GM13976 (cell line): ENCODE measurements around the gene PRDX2.
A peak's percentile ranks its signal among the peaks of the same experiment; 100 is the strongest.

Experiments
- DNase-seq: peaks from one replicate; pipeline ENCODE4 v3.0.0; 2012; ENCODE audit warnings: low spot score
- in situ Hi-C: fragments of 300-500 bp; cut with MboI; formaldehyde crosslinking; loops from one replicate; pipeline ENCODE4 v1.12.0; 2022; ENCODE audit warnings: low sequenced_read_pairs, mixed read lengths, inconsistent platforms; ENCODE audit not compliant: unreplicated experiment
- TF ChIP-seq, protein P1 (sequence below): IDR thresholded peaks from 2 replicates; pipeline ENCODE4 v1.5.1; 2012; ENCODE audit warnings: borderline replicate concordance, mild to moderate bottlenecking; ENCODE audit not compliant: insufficient read depth; ENCODE audit errors: extremely low read depth, missing control alignments, control extremely low read depth

Gene PRDX2

DNA sequence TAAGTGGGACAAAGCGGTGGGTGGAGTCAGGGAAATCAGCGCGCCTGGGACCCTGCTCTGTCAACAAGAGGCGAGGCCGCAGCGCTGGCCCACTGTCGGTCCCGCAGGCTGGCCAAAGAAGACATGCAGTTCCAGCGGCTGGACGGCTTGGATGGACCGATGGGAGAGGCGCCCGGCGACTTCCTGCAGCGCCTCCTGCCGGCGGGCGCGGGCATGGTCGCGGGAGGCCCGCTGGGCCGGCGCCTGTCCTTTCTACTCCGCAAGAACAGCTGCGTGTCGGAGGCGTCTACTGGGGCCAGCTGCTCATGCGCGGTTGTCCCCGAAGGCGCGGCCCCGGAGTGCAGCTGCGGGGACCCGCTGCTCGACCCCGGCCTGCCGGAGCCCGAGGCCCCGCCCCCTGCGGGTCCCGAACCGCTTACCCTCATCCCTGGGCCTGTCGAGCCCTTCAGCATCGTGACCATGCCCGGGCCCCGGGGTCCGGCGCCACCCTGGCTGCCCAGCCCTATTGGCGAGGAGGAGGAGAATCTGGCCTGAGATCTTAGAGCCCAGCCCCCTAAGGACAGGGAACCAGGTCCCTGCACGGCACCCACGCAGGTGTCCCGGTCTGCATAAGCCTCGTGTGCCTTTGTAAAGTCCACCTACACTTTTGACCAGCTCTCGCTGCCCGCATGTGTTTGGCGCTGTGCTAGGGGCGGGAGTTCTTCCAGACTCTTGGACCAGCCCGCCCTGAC lies 43.9 kb downstream of the PRDX2 start:
- TF ChIP-seq, protein P1, sequence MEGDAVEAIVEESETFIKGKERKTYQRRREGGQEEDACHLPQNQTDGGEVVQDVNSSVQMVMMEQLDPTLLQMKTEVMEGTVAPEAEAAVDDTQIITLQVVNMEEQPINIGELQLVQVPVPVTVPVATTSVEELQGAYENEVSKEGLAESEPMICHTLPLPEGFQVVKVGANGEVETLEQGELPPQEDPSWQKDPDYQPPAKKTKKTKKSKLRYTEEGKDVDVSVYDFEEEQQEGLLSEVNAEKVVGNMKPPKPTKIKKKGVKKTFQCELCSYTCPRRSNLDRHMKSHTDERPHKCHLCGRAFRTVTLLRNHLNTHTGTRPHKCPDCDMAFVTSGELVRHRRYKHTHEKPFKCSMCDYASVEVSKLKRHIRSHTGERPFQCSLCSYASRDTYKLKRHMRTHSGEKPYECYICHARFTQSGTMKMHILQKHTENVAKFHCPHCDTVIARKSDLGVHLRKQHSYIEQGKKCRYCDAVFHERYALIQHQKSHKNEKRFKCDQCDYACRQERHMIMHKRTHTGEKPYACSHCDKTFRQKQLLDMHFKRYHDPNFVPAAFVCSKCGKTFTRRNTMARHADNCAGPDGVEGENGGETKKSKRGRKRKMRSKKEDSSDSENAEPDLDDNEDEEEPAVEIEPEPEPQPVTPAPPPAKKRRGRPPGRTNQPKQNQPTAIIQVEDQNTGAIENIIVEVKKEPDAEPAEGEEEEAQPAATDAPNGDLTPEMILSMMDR, result peak; percentile 78
- in situ Hi-C loops, result no loop called here
- DNase-seq, result peak; percentile 88

DNA sequence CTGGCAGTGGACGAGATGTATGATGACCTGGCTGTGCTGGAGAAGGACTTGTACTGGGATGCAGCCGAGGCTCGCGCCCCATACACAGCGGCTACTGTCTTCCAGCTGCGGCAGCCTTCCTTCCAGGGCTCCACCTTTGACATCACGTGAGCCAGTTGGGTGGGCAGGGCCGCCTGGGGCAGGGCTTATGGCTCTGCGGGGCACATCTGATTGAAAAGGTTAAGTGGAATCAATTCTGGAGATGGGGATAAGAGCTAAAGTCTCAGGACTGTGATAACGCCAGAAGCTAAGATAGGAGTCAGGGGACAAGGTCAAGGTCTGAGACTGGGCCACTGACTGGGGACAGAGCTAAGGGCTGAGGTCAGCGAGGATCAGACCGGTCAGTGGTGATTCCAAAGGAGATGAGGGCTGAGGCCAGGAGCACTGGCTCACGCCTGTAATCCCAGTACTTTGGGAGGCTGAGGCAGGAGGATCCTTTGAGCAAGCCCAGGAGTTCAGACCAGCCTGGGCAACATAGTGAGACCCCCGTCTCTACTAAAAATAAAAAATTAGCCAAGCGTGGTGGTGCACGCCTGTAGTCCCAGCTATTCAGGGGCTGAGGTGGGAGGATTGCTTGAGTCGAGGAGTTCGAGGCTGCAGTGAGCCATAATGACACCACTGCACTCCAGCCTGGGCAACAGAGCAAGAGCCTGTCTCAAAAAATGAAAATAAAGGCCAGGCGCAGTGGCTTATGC lies 45.3 kb downstream of the PRDX2 start:
- in situ Hi-C loops, result no loop called here
- TF ChIP-seq, protein P1, result no peak
- no peak for DNase-seq

DNA sequence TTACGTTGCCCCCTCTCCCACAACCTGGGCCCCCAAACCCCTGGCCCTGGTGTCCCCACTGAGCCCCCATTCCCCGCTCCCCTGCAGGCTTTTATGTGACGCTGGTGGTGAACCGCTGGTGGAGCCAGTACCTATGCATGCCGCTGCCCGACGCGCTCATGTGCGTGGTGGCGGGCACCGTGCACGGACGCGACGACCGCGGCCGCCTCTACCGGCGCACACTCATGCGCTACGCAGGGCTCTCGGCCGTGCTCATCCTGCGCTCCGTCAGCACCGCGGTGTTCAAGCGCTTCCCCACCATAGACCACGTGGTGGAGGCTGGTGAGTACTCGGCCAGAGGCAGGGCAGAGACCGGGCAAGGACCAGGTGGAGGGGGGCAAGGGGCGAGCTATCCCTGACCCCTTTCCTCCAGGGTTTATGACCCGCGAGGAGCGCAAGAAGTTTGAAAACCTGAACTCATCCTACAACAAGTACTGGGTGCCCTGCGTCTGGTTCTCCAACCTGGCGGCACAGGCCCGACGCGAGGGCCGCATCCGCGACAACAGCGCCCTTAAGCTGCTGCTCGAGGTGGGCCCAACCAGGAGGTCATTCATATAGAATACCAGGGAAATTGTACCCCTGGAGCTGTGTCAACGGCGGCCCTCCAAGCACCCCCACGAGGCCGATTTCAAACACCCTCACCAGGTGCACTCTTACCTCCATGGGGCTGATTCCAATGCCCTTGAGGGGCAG lies 47.0 kb downstream of the PRDX2 start:
- no peak for DNase-seq
- in situ Hi-C loops, result no loop called here
- TF ChIP-seq, protein P1, result no peak

DNA sequence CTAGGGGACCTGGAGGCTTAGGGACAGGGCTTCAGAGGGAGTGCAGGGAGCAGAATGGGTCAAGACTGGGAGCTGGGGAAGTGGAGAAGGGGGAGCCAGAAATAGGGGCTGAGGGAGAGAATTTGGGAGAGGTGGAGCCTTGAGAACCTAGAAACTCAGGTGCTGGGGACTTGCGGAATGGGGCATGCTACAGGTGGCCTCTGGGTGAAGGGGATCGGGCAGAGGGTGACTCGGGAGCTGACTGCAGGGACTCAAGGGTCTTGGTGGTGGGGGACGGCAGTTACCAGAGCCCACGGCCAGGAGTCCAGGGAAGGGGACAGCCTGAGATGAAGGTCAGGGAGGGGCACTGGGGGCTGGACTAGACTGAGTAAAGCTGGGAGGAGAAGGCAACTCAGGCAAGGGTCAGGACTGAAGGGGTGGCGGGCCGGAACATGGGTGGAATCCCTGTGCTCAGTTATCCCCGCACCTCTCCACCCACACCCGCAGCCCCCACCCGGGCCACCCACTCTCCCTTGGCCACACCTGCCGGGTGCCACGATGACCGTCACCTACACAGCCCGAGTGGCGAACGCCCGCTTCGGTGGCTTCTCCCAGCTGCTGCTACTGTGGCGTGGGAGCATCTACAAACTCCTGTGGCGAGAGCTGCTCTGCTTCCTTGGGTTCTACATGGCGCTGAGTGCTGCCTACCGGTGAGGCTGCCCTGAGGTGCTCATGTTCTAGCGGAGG lies 49.4 kb downstream of the PRDX2 start:
- no peak for DNase-seq
- TF ChIP-seq, protein P1, result no peak
- in situ Hi-C loops, result no loop called here

DNA sequence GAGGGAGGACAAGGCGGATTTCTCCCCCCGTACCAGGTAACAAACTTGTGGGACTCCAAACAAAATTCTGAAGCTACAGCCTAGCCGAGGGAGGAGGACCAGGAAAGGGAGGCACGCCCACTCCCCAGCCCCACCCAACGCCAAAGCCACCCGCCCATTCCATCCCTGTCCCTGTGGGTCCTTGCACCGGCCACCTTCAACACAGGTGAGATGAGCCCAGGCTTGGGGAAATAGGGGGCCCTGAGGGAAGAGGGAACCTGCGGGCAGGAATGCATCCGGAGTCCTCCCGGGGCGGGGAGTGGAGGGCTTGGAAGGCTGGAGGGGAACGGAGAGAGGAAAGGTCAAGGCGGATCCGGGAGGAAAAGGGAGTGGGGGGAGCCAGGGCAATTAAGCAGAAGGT lies 50.0 kb downstream of the PRDX2 start, which contains the start of gene BEST2:
TSS of gene BEST2 (plus strand) at position 157 of the 400 bp plus-strand sequence. CDS start 802 bp downstream, outside the sequence.
- in situ Hi-C loops, result no loop called here
- TF ChIP-seq, protein P1, result no peak
- DNase-seq, result no peak

DNA sequence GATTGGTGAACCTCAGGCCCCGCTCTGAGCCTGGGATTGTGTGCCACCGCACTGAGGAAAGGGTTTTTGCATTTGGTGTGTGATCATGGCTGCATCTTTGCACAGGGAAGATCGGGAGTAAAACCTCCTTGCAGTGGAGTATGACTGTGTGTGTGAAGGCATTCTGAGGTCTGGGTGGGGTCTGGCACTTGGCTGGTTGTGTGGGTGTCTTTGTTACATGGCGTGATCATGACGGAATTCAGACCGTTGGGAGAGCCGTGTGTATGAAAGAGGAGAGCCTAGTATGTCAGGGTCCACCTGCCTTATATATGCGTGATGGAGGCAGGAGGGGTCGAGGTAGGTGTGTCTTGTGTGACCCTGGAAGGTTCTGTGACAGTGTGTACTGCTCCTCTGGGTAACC lies 50.7 kb downstream of the PRDX2 start:
- DNase-seq, result no peak
- TF ChIP-seq, protein P1, result no peak
- in situ Hi-C loops, result no loop called here
